GM12878 (cell line): ENCODE data around the gene SGMS1. TPM values are rescaled to one million over a fixed set of nuclear protein-coding genes. Genes with fewer than 3 reads are reported as not detected.

ENCODE experiments used
- ATAC-seq: fragments of 200-7000 bp; cut with Tn5 transposase; 3 replicates; pipeline ENCODE4 v1.9.1; 2020; ENCODE audit warnings: mild to moderate bottlenecking, moderate library complexity
- BruUV-seq: library from RNA; stranded (reverse); fragments of 400-500 nt; replicated peaks from 2 replicates; lab custom pipeline; 2021; lab: Mats Ljungman, UMichigan
- CTCF ChIA-PET: fragments of 300-600 bp; sonication (Branson Sonifier 250); formaldehyde crosslinking; extraction: SDS; loops from one replicate; lab custom pipeline; 2021; ENCODE audit warnings: inconsistent platforms; lab: Yijun Ruan, JAX
- POLR2A ChIA-PET: fragments of 350-600 bp; formaldehyde crosslinking; extraction: SDS; loops from one replicate; lab custom pipeline; 2021; ENCODE audit warnings: inconsistent platforms; lab: Charles Lee
- RAD21 ChIA-PET: fragments of 300-600 bp; sonication (Branson Sonifier 250); formaldehyde crosslinking; loops from one replicate; lab custom pipeline; 2023; ENCODE audit warnings: antibody characterized with exemption; ENCODE audit not compliant: unreplicated experiment; lab: Charles Lee
- SMC1A ChIA-PET: fragments of 300-600 bp; sonication (Branson Sonifier 250); formaldehyde crosslinking; loops from one replicate; lab custom pipeline; 2023; ENCODE audit not compliant: unreplicated experiment, uncharacterized antibody; lab: Charles Lee
- DNase-seq: peaks from one replicate; pipeline ENCODE4 v3.0.0-alpha.2; 2011; ENCODE audit warnings: low read depth, low spot score
- FAIRE-seq: peaks from 3 replicates; lab custom pipeline; 2011; peaks lifted over from hg19 to GRCh38; lab: Jason Lieb, UNC
- H2AFZ ChIP-seq: 2 replicates; pipeline ENCODE4 v1.6.0; 2011; ENCODE audit warnings: low read depth, low read length, control low read depth; ENCODE audit not compliant: control insufficient read depth
- H3K27ac ChIP-seq: 2 replicates; pipeline ENCODE4 v1.5.1; 2011; ENCODE audit warnings: control low read depth; ENCODE audit not compliant: control insufficient read depth, insufficient read depth
- H3K27me3 ChIP-seq, 2 experiments: replicated peaks in 1 of 2; 2 replicates each; pipeline versions ENCODE4 v1.6.0 to v1.6.1; 2011; ENCODE audit warnings: low read length in 1 of 2; ENCODE audit not compliant: control insufficient read depth in 2 of 2, insufficient read depth in 2 of 2
- H3K36me3 ChIP-seq, 2 experiments: 2 replicates each; pipeline ENCODE4 v1.5.1; 2011; ENCODE audit warnings: low read length in 1 of 2; ENCODE audit not compliant: control insufficient read depth in 2 of 2, insufficient read depth in 2 of 2
- H3K4me1 ChIP-seq: 2 replicates; pipeline ENCODE4 v1.6.1; 2011; ENCODE audit warnings: mild to moderate bottlenecking, low read length, moderate library complexity, mixed read lengths; ENCODE audit not compliant: control insufficient read depth, insufficient read depth
- H3K4me2 ChIP-seq: 2 replicates; pipeline ENCODE4 v1.6.0; 2011; ENCODE audit warnings: control low read depth; ENCODE audit not compliant: control insufficient read depth, insufficient read depth
- H3K4me3 ChIP-seq: fragments of 200-600 bp; sonication (generic); 2 replicates; pipeline ENCODE4 v1.5.1; 2016
- H3K79me2 ChIP-seq: 2 replicates; pipeline ENCODE4 v1.6.0; 2011; ENCODE audit warnings: low read length; ENCODE audit not compliant: control insufficient read depth, insufficient read depth
- H3K9ac ChIP-seq: 2 replicates; pipeline ENCODE4 v1.8.0; 2011; ENCODE audit warnings: low read length, control low read depth, mixed read lengths; ENCODE audit not compliant: control insufficient read depth, insufficient read depth
- H3K9me3 ChIP-seq: replicated peaks from 3 replicates; pipeline ENCODE4 v1.5.1; 2011; ENCODE audit warnings: mild to moderate bottlenecking, low read length; ENCODE audit not compliant: control insufficient read depth, insufficient read depth
- H4K20me1 ChIP-seq: 2 replicates; pipeline ENCODE4 v1.6.0; 2011; ENCODE audit not compliant: control insufficient read depth, insufficient read depth
- CHD1 ChIP-seq: IDR thresholded peaks from 2 replicates; pipeline ENCODE4 v1.6.1; 2012; ENCODE audit warnings: low read depth, low read length, improper control_type of control experiment
- CTCF ChIP-seq, 3 experiments: IDR thresholded peaks in 2 of 3; conservative IDR thresholded peaks in 1 of 3; 2 replicates each; pipeline ENCODE4 v1.5.1; 2011; ENCODE audit warnings: low read depth in 3 of 3, low read length in 3 of 3, mild to moderate bottlenecking in 3 of 3, control low read depth in 2 of 3, moderate library complexity in 2 of 3, inconsistent platforms in 1 of 3, mixed read lengths in 1 of 3; ENCODE audit not compliant: control insufficient read depth in 2 of 3, insufficient read depth in 1 of 3; ENCODE audit errors: extremely low read depth in 1 of 3
- E2F4 ChIP-seq: IDR thresholded peaks from 2 replicates; pipeline ENCODE4 v1.6.1; 2012; ENCODE audit warnings: low read depth, low read length, improper control_type of control experiment
- E2F8 ChIP-seq: fragments of 450-650 bp; IDR thresholded peaks from 2 replicates; pipeline ENCODE4 v1.6.1; 2018; ENCODE audit warnings: mild to moderate bottlenecking, low read depth, moderate library complexity; ENCODE audit not compliant: partially characterized antibody
- NKRF ChIP-seq: fragments of 450-650 bp; conservative IDR thresholded peaks from 2 replicates; pipeline ENCODE4 v1.6.1; 2017; ENCODE audit warnings: mild to moderate bottlenecking, moderate library complexity
- NR2C2 ChIP-seq: IDR thresholded peaks from 2 replicates; pipeline ENCODE4 v1.6.1; 2011; ENCODE audit warnings: borderline replicate concordance, low read depth; ENCODE audit not compliant: control insufficient read depth, insufficient read length
- RAD51 ChIP-seq: fragments of 450-650 bp; IDR thresholded peaks from 2 replicates; pipeline ENCODE4 v1.6.1; 2016; ENCODE audit warnings: moderate library complexity, mild to moderate bottlenecking, inconsistent platforms
- SMC3 ChIP-seq: IDR thresholded peaks from 2 replicates; pipeline ENCODE4 v1.6.1; 2011; ENCODE audit warnings: low read length, improper control_type of control experiment, borderline replicate concordance
- SREBF2 ChIP-seq: IDR thresholded peaks from 2 replicates; pipeline ENCODE4 v1.6.1; 2012; ENCODE audit warnings: mild to moderate bottlenecking, low read length
- STAT3 ChIP-seq: IDR thresholded peaks from 2 replicates; pipeline ENCODE4 v1.6.1; 2011; ENCODE audit warnings: low read depth, low read length, improper control_type of control experiment
- WRNIP1 ChIP-seq: IDR thresholded peaks from 2 replicates; pipeline ENCODE4 v1.6.1; 2011; ENCODE audit warnings: low read depth, low read length, improper control_type of control experiment, borderline replicate concordance
- WGBS: methylation state at CpG from one replicate; pipeline ENCODE4 v1.1.6; 2016; ENCODE audit warnings: low lambda C conversion rate; ENCODE audit not compliant: insufficient replicate concordance, insufficient coverage; ENCODE audit errors: missing lambda C conversion rate; 5-methylcytosine and 5-hydroxymethylcytosine counted together
- in situ Hi-C: fragments of 300-500 bp; cut with MboI; formaldehyde crosslinking; loops from 9 replicates; pipeline ENCODE4 v1.14.3; 2018; ENCODE audit warnings: mixed read lengths
- intact Hi-C: fragments of 100-400 bp; cut with micrococcal nuclease; formaldehyde crosslinking; loops from one replicate; pipeline ENCODE4 v1.14.2; 2022; ENCODE audit not compliant: unreplicated experiment
- polyA plus RNA-seq, 11 experiments: library from polyadenylated mRNA; depleted of rRNA in 4 of 11; unstranded in 6 of 11; stranded (reverse) in 5 of 11; fragments of >200 nt; fragmentation: Nextera tagmentation in 4 of 11; fragmentation: Illumina TruSeq in 1 of 11; extraction: Ambion mirVana in 4 of 11; extraction: Trizol in 1 of 11; gene quantifications; 1 replicate in 1 of 11; 2 replicates in 10 of 11; pipeline versions ENCODE4 v1.2.1 to v1.2.3, GENCODE V29; 2011 to 2016; ENCODE audit warnings: inconsistent platforms in 2 of 11, missing spikeins in 2 of 11, low read depth in 1 of 11
- total RNA-seq, 4 experiments: library from RNA; depleted of rRNA in 3 of 4; stranded (reverse); fragments of >200 nt in 3 of 4; fragmentation: Illumina TruSeq in 1 of 4; extraction: Trizol in 1 of 4; gene quantifications; 2 replicates each; pipeline versions ENCODE4 v1.2.1 to v1.2.3, GENCODE V29; 2013 to 2021
- TF ChIP-seq, protein P1 (sequence below): fragments of 150-350 bp; IDR thresholded peaks from 2 replicates; pipeline ENCODE4 v1.6.1; 2016; ENCODE audit warnings: low read depth, low read length

SGMS1 gene
- total and polyA plus RNA-seq, 10 of the 15 experiments (the other 5 are each of a cell fraction or from before 2014, with no cell fraction given), result 1.4 to 14.5 (median 4.9) TPM

GRCh38 chr10:50600286-50600685, 23.5 kb downstream of the SGMS1 start:
- Histone ChIP-seq H3K79me2 (peaks cover 4% of the 10 kb centered on the region), H3K9ac (no peak overlapping the region), H3K4me1 (peaks cover 17% of the 10 kb centered on the region; the same call in 1 of the 2 replicates), H2AFZ (no peak overlapping the region), H3K4me2 (no peak overlapping the region), H4K20me1 (no peaks in the 10 kb centered on the region), H3K27ac (no peak overlapping the region), H3K36me3 (no peaks in the 10 kb centered on the region), H3K9me3 (no peaks in the 10 kb centered on the region), H3K4me3 (no peak overlapping the region), H3K27me3 (no peaks in the 10 kb centered on the region)
- in situ Hi-C loops (no loop called here), intact Hi-C loops (loop anchor here (5.0 kb wide), 1 partner anchor 43 kb away; no protein-coding TSS in a partner anchor)
- ATAC-seq (no peak), FAIRE-seq (no peak), DNase-seq (no peak)
- BruUV-seq, result no TSS peak
- SMC1A ChIA-PET, result interaction anchor here (0.7 to 1.6 kb wide), 4 partner anchors 13 to 295 kb away, joined by 3 to 6 read pairs (median 4); no protein-coding TSS in a partner anchor
- RAD21 ChIA-PET, result interaction anchor here (1.0 kb wide), 1 partner anchor 309 kb away, joined by 3 read pairs; no protein-coding TSS in a partner anchor
- 100% methylated on average over 1 of the region's 1 CpG for WGBS
- POLR2A ChIA-PET, result no interaction called here
- CTCF ChIA-PET, result interaction anchor here (2.4 kb wide), 1 partner anchor 12 kb away, joined by 6 read pairs; no protein-coding TSS in a partner anchor
- TF ChIP-seq CTCF (IDR thresholded peaks at IDR 0.05 in 2 of 3, conservative IDR thresholded peaks at IDR 0.05 in 1 of 3; ENCODE audit: control insufficient read depth in 2 of 3, extremely low read depth in 1 of 3, insufficient read depth in 1 of 3, low read depth in 3 of 3, low read length in 3 of 3) (no peak), E2F4 (no peak), E2F8 (no peak), WRNIP1 (no peak), NKRF (no peak), SMC3 (no peak), SREBF2 (no peak), RAD51 (no peak), STAT3 (no peak), NR2C2 (no peak), CHD1 (no peak)
- TF ChIP-seq, protein P1, sequence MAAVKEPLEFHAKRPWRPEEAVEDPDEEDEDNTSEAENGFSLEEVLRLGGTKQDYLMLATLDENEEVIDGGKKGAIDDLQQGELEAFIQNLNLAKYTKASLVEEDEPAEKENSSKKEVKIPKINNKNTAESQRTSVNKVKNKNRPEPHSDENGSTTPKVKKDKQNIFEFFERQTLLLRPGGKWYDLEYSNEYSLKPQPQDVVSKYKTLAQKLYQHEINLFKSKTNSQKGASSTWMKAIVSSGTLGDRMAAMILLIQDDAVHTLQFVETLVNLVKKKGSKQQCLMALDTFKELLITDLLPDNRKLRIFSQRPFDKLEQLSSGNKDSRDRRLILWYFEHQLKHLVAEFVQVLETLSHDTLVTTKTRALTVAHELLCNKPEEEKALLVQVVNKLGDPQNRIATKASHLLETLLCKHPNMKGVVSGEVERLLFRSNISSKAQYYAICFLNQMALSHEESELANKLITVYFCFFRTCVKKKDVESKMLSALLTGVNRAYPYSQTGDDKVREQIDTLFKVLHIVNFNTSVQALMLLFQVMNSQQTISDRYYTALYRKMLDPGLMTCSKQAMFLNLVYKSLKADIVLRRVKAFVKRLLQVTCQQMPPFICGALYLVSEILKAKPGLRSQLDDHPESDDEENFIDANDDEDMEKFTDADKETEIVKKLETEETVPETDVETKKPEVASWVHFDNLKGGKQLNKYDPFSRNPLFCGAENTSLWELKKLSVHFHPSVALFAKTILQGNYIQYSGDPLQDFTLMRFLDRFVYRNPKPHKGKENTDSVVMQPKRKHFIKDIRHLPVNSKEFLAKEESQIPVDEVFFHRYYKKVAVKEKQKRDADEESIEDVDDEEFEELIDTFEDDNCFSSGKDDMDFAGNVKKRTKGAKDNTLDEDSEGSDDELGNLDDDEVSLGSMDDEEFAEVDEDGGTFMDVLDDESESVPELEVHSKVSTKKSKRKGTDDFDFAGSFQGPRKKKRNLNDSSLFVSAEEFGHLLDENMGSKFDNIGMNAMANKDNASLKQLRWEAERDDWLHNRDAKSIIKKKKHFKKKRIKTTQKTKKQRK, result no peak
